GM21717 (cell line): ENCODE results near the gene SELPLG.
"Not testable (repeated sequence)": the region's sequence is repeated elsewhere in the genome, so short reads cannot be mapped to it uniquely, and the experiment has no call there.

Experiments used
- ATAC-seq: cut with Tn5 transposase; IDR thresholded peaks from one replicate; pipeline ENCODE4 v1.9.1; 2021; ENCODE audit warnings: mild to moderate bottlenecking, moderate library complexity; ENCODE audit not compliant: unreplicated experiment

Gene SELPLG

GRCh38 chr12:108638997-108639822 lies 5.5 kb upstream of the SELPLG start:
- no peak for ATAC-seq

GRCh38 chr12:108638141-108638827 lies 4.6 kb upstream of the SELPLG start:
- no peak for ATAC-seq

DNA sequence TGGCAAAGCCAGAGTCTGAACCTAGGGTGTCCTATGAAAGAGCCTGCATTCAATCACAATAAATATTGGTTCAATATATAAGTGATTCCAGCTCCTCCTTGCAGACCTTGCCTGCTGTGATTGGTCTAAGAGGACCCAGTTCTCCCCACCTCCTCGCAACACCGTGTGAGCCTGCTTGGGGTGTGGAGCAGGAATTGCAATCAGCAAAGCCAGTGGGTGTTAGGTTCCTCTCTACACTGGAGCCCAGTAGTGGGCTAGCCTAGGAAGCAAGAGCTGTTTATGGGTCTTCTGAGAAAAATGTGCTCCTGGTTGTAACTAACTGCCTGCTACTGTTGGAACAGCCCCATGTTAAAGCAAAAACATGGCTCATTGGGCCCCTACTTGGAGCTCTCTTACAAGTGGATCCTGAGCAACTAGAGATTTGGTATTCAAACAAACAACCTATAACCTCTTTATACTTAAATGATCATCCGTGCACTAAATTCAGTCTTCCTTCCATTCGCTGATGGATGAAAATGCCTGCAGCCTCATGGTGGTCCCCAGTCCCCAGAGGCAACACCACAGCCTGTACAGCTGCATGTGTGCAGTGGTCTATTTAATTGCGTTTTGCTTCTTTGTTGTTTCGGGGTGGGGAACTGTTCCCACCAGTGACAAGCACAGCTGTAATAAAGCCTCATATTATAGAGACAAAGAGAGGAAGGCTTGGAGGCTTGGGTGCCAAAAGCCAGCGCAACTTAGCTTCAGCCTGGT lies 3.7 kb upstream of the SELPLG start:
- no peak for ATAC-seq

- ATAC-seq: no peak
Observed at GRCh38 chr12:108635997-108636808, 2.5 kb upstream of the SELPLG start.

- ATAC-seq: peak; percentile 46
Observed at GRCh38 chr12:108635201-108635996, 1.7 kb upstream of the SELPLG start.

- no peak for ATAC-seq
Observed at GRCh38 chr12:108634341-108634751, 652 bp upstream of the SELPLG start.

GRCh38 chr12:108633081-108633533 lies 587 bp downstream of the SELPLG start:
- ATAC-seq: no peak

DNA sequence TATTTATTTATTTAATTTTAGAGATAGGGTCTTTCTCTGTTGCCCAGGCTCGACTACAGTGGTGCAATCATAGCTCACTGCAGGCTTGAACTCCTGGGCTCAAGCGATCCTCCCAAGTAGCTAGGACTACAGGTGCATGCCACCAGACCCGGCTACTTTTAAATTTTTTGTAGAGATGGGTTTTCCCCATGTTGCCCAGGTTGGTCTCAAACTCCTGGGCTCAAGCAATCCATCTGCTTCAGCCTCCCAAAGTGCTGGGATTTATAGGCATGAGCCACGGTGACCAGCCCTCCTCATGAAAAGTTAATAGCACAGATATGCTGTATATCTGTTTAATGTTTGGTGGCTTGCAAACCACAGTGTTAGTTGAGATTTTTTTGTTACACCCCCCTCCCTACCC lies 2.4 kb downstream of the SELPLG start:
- not testable (repeated sequence) for ATAC-seq

GRCh38 chr12:108630481-108631207 lies 3.0 kb downstream of the SELPLG start:
- ATAC-seq: no peak

DNA sequence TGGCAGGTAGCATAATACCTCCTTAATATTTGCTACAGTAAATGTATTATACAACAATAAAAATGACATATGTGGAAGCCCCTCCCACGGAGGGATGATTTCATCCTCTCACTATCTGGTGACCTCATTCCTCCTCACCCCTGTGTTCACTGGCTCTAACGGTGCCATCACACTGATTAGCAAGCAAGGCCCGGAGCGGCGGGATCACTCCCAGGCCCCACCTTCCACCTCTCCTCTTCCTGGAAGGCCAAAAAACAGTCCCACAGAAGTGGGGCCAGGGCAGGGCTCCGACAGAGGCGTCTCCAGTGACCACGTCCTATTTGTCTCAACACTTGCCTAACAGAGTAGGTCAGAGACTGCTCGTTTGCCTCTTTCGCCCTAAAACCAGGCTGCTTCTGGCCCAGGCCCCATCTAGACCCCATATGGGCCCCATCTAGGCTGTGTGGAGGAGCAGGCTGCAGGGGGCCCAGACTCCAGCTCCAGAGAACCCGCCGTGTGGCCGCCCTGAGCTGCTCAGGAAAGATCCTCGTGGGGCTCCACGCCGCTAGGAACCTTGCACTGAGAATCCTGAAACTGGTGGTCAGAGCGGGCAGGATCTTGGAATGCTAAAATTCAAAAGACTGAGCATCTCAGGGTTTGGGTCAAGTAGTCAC lies 3.7 kb downstream of the SELPLG start:
- ATAC-seq: no peak

GRCh38 chr12:108629151-108629550 lies 4.5 kb downstream of the SELPLG start:
- ATAC-seq: no peak

DNA sequence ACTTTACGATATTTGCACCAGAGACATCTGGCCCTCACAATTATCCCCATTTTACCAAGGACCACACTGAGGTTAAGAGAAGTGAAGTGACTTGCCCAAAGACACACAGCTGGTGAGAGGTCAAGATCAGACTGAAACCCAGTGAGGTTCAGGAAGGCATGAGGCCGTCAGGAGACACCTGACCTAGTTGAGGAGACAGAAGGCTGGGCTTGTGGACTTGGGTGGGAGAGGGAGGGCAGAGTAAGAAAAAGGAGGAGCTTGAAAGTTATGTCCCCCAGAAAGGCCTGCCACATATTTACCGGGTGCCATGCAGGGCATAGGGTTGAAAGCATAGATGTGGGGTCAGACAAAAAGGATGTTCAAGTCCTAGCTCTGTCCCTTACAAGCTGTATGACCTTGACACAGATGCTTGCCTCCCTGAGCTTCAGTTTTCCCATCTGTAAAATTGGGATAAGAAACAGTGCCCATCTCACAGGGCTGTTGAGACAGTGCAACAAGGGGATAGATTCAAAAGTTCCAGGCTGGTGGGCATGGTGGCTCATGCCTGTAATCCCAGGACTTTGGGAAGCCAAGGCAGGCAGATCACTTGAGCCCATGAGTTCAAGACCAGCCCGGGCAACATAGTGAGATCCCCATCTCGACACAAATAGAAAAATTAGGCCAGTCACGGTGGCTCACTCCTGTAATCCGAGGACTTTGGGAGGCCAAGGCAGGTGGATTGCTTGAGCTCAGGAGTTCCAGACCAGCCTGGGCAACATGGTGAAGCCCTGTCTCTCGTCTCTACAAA lies 6.4 kb downstream of the SELPLG start:
- ATAC-seq: no peak

GRCh38 chr12:108625228-108625627 lies 8.5 kb downstream of the SELPLG start:
- ATAC-seq: no peak

- no peak for ATAC-seq
Observed at GRCh38 chr12:108623577-108623976, 10.1 kb downstream of the SELPLG start.

- no peak for ATAC-seq
Observed at GRCh38 chr12:108622921-108623514, 10.7 kb downstream of the SELPLG start.

GRCh38 chr12:108622421-108622820 lies 11.3 kb downstream of the SELPLG start:
- ATAC-seq: no peak

GRCh38 chr12:108621161-108621560 lies 12.5 kb downstream of the SELPLG start:
- ATAC-seq: no peak
